HG02678 (cell line): ENCODE results near the gene ARNT2.

Experiments used
- ATAC-seq: cut with Tn5 transposase; IDR thresholded peaks from one replicate; pipeline ENCODE4 v1.9.1; 2021; ENCODE audit warnings: mild to moderate bottlenecking, moderate library complexity; ENCODE audit not compliant: unreplicated experiment

The ARNT2 gene

GRCh38 chr15:80550219-80550907, 146.2 kb downstream of the ARNT2 start:
- no peak for ATAC-seq

DNA sequence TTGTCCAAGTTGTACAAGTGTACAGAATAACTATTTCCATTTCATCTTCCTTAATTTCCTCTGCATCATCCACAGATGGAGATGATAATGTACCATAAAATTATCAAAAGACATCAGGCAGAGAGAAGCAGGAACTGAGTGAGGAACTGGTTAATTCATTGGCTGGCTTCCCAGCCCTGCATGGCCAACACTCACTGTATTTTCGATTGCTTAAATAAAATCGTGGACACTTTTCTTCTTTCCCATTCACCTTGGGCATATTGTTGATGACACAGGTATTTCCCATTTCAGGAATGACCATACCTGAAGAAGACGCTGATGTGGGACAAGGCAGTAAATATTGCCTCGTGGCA, 146.7 kb downstream of the ARNT2 start:
- no peak for ATAC-seq

DNA sequence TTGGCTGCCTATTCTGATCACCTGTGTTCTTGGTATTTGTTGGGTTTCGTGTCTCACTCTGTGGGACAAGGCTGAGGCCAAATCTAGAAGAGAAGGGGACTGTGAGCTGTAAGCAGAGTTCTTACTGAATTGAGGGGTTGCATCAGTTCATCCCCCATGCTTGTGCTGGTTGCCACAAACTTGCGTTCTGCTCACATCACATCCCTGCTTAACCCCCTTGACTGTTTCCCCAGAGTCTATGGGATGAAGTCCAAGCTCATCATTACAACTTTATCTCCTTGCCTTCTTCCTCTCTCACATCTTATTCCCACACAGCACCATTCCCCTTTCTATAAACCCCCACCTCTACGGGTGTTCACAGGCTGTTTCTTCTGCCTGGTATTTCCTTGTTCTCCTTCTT, 147.2 kb downstream of the ARNT2 start:
- no peak for ATAC-seq

GRCh38 chr15:80554560-80554959, 150.4 kb downstream of the ARNT2 start:
- no peak for ATAC-seq

DNA sequence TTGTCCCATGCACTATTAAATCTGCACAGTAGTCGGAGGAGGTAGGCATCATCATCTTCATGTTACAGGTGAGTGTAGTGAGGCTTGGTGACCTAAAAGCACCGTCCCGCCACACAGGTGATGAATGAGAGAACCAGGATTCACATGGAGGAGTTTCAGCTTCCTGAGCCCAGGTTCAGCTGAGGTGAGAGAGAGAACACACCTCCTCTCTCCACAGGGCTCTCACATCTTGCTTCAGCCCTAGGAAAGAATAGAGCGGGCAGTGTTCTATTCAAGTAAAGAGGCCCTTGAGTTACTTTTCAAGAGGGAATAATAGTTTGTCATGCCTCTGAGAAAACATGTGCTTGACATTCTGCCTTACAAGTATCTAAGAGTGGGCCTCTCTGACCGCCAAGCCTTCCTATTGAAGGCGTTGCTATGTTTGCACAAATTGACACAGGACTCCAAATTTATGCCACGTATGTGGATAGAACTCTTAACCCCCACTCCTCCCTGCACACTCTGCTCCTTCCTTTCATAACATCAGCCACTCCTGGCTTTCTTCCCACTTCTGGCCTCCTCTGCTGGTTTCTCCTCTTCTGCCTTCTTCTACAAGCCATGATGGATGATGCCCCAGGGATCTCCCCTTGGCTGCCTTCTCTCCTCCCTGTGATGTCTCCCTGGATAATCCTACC, 152.6 kb downstream of the ARNT2 start:
- no peak for ATAC-seq

DNA sequence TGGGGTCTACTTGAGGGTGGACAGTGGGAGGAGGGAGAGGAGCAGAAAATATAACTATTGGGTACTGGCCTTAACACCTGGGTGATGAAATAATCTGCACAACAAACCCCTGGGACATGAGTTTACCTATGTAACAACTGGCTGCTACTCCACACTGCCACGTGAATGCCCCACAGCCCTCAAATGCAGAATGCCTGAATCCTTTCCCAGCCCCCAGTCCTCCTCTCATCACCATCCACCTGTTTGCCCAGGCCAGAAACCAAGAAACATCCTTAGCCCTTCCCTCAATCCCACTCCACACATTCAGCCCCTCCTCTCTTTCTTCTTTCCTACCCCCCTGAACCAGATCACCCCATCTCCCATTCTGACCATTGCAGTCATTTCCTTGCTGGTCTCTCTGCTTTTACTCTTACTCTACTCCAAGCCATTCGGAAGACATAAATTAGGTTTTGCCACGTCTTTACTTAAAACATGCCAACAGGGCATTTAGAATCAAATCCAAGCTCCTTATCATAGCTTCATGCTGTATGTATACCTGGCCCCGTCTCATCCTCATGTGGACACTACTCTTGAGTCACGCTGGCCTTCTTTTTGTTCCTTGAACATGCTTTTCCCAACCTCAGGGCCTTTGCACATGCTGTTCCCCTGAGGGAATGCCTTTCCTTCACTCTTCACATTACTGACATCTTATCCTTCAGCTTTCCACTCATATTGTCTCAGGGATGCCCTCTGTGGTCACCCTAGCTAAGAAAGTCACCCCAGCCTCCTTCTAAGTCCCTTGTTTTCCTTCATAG, 153.5 kb downstream of the ARNT2 start:
- ATAC-seq = no peak

DNA sequence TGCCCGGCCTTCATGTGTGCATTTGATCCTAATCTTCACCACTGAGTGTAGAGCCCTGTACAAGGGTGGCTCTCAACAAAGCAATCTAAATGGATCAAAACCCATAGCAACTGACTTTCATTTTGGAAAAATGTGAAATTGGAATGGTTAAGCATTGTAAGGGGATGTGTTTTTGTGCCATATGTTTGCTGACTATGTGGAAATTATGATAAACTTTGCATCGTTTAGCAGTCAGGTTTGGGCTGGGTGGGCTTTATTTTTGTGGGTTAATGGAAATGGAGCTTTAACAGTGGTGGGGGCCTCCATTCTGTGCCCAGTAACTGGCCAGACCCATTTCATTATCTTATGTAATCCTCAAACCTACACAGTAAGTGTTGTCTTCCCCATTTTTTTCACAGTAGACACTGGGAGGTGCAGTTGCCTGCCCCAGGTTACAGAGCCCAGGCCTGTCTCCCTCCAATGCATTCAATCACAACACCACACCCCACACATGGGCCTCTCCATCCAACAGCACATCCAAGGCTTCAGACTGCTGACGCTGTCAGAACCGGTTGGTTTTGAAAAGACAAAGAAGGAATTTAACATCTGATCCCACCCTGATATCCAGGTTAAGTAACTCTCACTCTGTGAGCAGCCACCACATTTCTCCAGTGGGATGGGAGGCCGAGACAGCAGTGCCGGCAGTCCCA, 154.6 kb downstream of the ARNT2 start:
- no peak for ATAC-seq

GRCh38 chr15:80559320-80559693, 155.1 kb downstream of the ARNT2 start:
- no peak for ATAC-seq

GRCh38 chr15:80559761-80560160, 155.6 kb downstream of the ARNT2 start:
- no peak for ATAC-seq

- ATAC-seq = no peak
Measured at GRCh38 chr15:80560601-80561400, 156.6 kb downstream of the ARNT2 start.

GRCh38 chr15:80561500-80561899, 157.3 kb downstream of the ARNT2 start:
- ATAC-seq = no peak

DNA sequence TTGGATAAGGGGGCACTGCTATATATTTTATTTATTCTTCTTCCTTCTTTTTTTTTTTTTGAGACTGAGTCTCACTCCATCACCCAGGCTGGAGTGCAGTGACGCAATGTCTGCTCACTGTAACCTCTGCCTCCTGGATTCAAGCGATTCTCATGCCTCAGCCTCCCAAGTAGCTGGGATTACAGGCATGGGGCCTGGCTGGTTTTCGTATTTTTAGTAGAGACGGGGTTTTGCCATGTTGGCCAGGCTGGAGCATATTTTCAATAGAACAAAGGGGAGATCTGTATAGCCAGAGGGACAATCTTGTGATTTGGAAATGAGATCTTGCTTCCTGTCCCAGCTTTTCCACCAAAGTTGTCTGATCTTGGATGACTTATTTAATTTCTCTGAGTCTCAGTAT, 157.9 kb downstream of the ARNT2 start:
- ATAC-seq = no peak

- ATAC-seq = no peak
Measured at GRCh38 chr15:80562846-80563245, 158.7 kb downstream of the ARNT2 start.

GRCh38 chr15:80563372-80563997, 159.3 kb downstream of the ARNT2 start:
- no peak for ATAC-seq

DNA sequence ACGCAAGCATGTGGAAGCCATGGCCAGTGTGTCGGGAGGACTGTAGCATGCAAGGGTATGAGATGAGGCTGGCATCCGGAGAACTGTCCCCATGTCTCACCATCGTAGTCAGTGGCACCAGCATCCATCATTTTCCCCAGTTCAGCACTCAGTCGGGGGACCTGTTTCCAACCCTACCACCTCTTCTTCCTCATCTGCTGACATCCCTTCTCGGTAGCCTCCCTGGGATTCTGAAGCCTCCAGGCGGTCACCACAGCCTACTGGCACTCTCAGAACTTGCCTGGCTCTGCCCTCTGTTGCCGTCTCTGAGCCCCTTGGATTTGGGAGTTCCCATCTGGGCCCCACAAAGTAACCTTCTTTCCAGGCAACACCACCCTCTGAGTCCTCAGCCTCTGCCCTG, 159.9 kb downstream of the ARNT2 start:
- ATAC-seq = no peak

DNA sequence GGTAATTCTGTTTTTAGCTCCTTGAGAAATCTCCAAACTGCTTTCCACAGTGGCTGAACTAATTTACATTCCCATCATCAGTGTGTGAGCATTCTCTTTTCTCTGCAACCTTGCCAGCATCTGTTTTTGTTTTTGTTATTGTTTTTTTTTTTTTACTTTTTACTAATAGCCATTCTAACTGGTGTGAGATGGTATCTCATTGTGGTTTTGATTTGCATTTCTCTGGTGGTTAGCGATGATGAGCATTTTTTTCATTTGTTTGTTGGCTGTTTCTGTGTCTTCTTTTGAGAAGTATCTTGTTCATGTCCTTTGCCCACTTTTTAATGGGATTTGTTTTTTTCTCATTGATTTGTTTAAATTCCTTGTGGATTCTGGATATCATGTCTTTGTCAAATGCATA, 161.2 kb downstream of the ARNT2 start:
- ATAC-seq = no peak

DNA sequence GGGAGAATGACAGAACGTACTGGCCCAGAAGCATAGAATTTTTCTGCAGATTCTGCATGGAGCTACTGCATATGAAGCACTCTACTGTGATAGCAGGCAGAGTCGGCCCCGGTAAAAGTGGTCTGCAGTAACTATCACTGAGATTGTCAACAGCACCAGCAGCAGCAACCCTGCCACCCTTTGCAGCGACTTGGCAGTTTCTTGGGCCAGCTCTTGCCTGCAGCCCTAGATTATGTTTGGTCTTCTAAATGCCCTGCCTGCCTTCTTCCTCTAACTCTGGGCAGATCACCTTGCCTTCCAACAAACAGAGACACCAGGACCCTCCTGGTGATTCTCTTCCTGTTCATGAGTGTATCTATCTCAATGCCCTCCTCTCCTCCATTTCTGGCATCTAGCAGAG, 161.8 kb downstream of the ARNT2 start:
- ATAC-seq = no peak

DNA sequence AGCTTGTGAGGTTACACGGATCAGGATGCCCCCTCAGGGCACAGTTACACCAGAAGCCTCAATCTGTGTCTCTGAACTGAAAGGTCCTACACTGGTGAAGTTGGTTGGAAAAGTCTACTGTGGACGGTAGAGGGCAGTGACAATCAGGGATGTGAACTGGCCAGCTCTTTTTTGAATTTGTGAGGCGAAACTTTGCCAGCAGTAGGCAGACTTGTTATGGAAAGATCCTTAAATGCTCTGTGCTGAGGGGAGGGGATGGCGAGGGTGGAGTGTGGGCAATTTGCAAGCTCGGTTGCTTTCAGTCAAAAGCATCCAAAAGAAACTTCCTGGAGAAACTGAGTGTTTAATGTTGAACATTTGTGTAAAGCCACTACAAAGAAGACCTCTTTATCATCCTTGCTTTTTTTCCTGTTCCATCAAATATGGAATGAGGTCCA, 163.6 kb downstream of the ARNT2 start:
- ATAC-seq = no peak

DNA sequence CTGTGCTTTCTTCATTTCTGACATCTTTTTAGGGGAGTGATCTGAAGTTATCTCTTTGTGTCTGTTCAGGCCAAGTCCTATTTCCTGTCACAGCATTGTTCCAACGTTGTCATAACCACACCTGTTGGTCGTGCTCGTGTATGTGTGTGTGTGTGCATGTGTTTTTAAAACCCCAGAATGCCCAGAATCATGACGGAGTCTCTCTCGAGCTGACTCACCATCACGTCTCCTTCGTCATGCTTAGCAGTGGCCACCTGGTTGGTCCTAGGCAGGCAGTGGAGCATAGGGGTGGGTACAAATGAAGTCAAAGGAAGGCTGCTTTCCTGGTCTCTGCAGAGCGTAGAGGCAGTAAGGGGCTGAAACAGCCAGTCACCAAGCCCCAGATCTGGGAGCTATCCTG, 164.1 kb downstream of the ARNT2 start:
- ATAC-seq = no peak

DNA sequence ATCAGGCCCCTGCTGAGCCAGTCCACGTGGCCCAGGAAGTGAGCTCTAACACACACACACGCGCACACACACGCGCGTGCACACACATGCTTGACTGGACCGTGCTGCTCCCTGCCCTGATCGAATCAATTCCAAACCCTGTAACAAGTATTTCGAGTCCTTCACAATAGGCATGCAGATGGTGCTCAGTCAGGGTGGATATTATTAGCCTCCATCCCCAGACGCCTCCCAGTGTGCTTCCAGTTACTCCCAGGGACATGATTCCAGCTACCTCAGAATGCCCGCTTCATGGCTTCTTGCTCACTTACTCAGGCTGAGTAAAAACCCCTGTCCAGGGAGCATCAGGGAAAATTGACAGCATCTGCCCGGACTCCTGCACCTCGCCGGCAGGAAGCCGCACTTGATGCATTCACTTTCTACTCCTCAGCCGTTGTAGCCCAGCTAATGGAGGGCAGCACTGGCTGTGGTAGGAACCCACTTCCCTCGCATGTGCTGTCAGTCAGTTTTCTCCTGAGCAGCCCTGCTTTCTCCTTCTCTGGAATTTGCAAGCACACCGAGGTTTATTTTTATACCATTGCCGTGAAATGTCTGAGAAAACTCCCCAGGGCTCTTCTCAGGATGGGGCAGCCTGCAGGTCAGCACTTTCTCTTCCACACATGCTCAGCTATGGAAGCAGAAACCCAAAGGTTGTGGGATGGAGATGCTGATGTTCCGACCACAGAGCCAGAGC, 164.9 kb downstream of the ARNT2 start:
- ATAC-seq = no peak
